GM12872 (cell line): Measurements from ENCODE around the gene WRAP73.
A peak's percentile ranks its signal among the peaks of the same experiment; 100 is the strongest.

Experiments used
- TF ChIP-seq, protein P1 (sequence below): IDR thresholded peaks from 3 replicates; pipeline ENCODE4 v1.5.1; 2011; ENCODE audit warnings: low read depth, mild to moderate bottlenecking, low read length, moderate library complexity; ENCODE audit not compliant: insufficient read depth

Gene WRAP73

DNA sequence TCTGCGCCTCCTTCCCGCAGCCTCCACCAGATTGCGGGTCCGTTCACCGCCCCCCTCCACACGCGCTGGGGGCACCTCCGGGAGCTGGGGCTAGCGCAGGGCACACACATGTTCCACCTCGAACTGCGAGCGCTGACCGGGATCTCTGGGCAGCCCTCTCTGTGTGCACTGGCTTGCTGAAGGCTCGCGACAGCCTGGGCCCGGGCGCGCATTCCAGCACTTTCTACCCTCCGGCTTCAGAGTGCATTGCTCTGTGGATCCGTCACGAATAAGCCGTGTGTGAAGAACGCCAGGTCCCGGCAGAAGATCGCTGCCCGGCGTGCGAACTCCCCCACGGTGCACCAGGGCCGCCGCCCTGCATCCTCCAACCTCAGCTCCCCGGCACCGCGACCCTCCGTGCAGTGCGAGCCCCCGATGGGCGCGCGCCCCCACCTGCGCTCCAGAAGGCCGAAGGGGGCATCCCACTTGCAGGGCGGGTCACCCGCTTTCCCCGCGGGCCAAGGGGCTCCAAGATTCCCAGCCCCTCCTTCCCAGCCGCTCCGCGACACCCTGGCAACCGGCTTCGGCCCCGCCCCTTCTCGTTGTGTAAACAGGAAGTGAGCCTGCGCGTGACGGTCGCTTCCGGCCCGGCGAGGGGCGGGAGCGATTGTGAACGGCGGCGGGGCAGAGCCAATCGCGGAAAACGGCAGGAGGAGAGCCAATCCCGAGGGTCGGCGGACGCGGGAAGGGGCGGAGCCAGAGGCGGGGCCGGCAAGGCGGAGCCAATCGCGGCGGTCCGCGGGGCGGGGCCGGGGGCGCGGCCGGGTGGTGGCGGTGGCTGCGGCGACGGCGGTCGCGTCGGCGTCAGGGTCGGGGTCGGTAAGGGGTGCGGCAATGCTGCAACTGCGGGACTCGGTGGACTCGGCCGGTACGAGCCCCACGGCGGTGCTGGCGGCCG is 25.4 kb downstream of the WRAP73 start, which contains the start of gene TPRG1L:
Gene TPRG1L (plus strand): TSS at position 816 of the 937 bp plus-strand sequence. CDS start 58 bp downstream, at position 874.
- TF ChIP-seq, protein P1, sequence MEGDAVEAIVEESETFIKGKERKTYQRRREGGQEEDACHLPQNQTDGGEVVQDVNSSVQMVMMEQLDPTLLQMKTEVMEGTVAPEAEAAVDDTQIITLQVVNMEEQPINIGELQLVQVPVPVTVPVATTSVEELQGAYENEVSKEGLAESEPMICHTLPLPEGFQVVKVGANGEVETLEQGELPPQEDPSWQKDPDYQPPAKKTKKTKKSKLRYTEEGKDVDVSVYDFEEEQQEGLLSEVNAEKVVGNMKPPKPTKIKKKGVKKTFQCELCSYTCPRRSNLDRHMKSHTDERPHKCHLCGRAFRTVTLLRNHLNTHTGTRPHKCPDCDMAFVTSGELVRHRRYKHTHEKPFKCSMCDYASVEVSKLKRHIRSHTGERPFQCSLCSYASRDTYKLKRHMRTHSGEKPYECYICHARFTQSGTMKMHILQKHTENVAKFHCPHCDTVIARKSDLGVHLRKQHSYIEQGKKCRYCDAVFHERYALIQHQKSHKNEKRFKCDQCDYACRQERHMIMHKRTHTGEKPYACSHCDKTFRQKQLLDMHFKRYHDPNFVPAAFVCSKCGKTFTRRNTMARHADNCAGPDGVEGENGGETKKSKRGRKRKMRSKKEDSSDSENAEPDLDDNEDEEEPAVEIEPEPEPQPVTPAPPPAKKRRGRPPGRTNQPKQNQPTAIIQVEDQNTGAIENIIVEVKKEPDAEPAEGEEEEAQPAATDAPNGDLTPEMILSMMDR = no peak

GRCh38 chr1:3623441-3624199 is 26.3 kb downstream of the WRAP73 start:
- TF ChIP-seq, protein P1 = no peak

- TF ChIP-seq, protein P1 = peak; percentile 62
Observed at GRCh38 chr1:3621151-3621671, 28.7 kb downstream of the WRAP73 start.

DNA sequence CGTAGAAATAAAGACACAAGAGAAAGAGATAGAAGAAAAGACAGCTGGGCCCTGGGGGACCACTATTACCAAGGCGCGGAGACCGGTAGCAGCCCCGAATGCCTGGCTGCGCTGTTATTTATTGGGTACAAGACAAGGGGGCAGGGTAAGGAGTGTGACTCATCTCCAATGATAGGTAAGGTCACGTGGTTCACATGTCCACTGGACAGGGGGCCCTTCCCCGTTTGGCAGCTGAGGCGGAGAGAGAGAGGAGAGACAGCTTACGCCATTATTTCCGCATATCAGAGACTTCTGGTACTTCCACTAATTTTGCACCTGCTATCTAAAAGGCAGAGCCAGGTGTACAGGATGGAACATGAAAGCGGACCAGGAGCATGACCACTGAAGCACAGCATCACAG is 29.2 kb downstream of the WRAP73 start:
- TF ChIP-seq, protein P1 = no peak

GRCh38 chr1:3618881-3619671 is 30.8 kb downstream of the WRAP73 start:
- TF ChIP-seq, protein P1 = peak; percentile 85

DNA sequence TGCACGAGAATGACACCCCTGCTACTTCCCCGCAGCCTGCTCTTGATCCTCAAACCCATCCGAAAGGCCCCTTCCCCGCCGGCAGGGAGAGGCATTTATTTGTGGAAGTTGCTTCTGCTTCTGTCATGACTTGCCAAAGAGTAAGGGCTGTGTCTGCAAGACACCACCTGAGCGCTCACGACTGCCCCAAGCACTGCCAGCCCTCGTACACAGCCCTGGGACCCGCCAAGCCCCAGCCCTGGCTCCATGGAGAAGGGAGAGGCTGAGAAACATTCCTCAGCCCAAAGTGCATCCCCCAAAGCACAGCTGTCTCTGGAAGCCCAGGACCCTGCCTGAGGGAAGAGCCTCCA is 31.4 kb downstream of the WRAP73 start:
- TF ChIP-seq, protein P1 = no peak
